Neural cell (in vitro differentiated cells): ENCODE data around the gene DDX53.

Source experiments
- CTCF ChIP-seq: fragments of 450-650 bp; IDR thresholded peaks from 2 replicates; pipeline ENCODE4 v1.5.1; 2014; ENCODE audit warnings: antibody characterized with exemption, mild to moderate bottlenecking, moderate library complexity; ENCODE audit not compliant: poor library complexity, severe bottlenecking
- EP300 ChIP-seq: fragments of 450-650 bp; conservative IDR thresholded peaks from 2 replicates; pipeline ENCODE4 v1.6.1; 2014; ENCODE audit warnings: antibody characterized with exemption, mild to moderate bottlenecking, moderate library complexity; ENCODE audit not compliant: poor library complexity, severe bottlenecking
- POLR2AphosphoS5 ChIP-seq: IDR thresholded peaks from 2 replicates; pipeline ENCODE4 v1.6.1; 2012

- TF ChIP-seq CTCF = no peak
- no peak for TF ChIP-seq POLR2AphosphoS5
- TF ChIP-seq EP300 = no peak
Measured at GRCh38 chrX:22958250-22958649, 41.5 kb upstream of the DDX53 start.
